HEK293 (cell line): ENCODE data around the gene CAMK2D.

Experiments
- ZNF350 ChIP-seq: fragments of 450-650 bp; formaldehyde crosslinking; IDR thresholded peaks from 2 replicates; pipeline ENCODE4 v1.5.0; 2017; ENCODE audit warnings: missing biosample characterization, mild to moderate bottlenecking, missing genetic modification characterization
- ZNF514 ChIP-seq: fragments of 450-650 bp; formaldehyde crosslinking; IDR thresholded peaks from 2 replicates; pipeline ENCODE4 v1.5.1; 2016; ENCODE audit warnings: missing biosample characterization, missing genetic modification characterization
- ZSCAN18 ChIP-seq: fragments of 450-650 bp; formaldehyde crosslinking; IDR thresholded peaks from 2 replicates; pipeline ENCODE4 v1.5.1; 2016; ENCODE audit warnings: missing biosample characterization, missing genetic modification characterization
- TF ChIP-seq, protein P1 (sequence below): fragments of 450-650 bp; formaldehyde crosslinking; IDR thresholded peaks from 2 replicates; pipeline ENCODE4 v1.5.1; 2016; ENCODE audit warnings: missing biosample characterization, missing genetic modification characterization
- TF ChIP-seq, protein P2 (sequence below): fragments of 450-650 bp; formaldehyde crosslinking; conservative IDR thresholded peaks from 2 replicates; pipeline ENCODE4 v1.5.1; 2016; ENCODE audit warnings: low read depth, missing biosample characterization, missing genetic modification characterization
- TF ChIP-seq, protein P3 (sequence below): fragments of 450-650 bp; IDR thresholded peaks from 2 replicates; pipeline ENCODE4 v1.5.1; 2018; ENCODE audit warnings: missing biosample characterization, mild to moderate bottlenecking, missing genetic modification characterization

DNA sequence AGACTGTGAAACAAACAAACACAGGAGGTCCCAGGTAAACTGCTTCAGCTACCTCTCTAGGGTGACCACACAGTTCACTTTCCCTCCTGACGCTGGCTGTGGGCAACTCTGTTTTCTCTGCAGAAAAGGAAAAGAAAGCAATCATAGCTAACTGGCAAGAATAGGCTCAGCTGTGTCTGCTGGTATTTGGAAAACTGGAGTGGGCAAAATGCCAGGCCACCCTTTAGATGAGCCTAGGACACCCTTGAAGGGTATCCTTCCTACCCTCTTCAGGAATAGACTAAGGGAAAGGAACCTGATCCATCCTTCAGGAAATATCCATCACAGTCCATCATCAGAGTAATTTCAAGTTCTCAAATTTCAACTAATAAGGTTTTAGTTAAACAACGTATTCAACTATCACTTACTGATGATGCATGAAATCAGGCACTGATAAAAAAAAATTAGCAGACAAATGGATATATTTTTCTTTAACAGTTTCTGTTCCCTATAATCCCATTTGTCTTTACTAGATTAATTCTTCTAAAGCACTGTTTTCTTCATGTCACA is 60.9 kb downstream of the CAMK2D start:
- TF ChIP-seq, protein P1, sequence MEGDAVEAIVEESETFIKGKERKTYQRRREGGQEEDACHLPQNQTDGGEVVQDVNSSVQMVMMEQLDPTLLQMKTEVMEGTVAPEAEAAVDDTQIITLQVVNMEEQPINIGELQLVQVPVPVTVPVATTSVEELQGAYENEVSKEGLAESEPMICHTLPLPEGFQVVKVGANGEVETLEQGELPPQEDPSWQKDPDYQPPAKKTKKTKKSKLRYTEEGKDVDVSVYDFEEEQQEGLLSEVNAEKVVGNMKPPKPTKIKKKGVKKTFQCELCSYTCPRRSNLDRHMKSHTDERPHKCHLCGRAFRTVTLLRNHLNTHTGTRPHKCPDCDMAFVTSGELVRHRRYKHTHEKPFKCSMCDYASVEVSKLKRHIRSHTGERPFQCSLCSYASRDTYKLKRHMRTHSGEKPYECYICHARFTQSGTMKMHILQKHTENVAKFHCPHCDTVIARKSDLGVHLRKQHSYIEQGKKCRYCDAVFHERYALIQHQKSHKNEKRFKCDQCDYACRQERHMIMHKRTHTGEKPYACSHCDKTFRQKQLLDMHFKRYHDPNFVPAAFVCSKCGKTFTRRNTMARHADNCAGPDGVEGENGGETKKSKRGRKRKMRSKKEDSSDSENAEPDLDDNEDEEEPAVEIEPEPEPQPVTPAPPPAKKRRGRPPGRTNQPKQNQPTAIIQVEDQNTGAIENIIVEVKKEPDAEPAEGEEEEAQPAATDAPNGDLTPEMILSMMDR (tag by site-specific recombination), result no peak
- TF ChIP-seq, protein P2, sequence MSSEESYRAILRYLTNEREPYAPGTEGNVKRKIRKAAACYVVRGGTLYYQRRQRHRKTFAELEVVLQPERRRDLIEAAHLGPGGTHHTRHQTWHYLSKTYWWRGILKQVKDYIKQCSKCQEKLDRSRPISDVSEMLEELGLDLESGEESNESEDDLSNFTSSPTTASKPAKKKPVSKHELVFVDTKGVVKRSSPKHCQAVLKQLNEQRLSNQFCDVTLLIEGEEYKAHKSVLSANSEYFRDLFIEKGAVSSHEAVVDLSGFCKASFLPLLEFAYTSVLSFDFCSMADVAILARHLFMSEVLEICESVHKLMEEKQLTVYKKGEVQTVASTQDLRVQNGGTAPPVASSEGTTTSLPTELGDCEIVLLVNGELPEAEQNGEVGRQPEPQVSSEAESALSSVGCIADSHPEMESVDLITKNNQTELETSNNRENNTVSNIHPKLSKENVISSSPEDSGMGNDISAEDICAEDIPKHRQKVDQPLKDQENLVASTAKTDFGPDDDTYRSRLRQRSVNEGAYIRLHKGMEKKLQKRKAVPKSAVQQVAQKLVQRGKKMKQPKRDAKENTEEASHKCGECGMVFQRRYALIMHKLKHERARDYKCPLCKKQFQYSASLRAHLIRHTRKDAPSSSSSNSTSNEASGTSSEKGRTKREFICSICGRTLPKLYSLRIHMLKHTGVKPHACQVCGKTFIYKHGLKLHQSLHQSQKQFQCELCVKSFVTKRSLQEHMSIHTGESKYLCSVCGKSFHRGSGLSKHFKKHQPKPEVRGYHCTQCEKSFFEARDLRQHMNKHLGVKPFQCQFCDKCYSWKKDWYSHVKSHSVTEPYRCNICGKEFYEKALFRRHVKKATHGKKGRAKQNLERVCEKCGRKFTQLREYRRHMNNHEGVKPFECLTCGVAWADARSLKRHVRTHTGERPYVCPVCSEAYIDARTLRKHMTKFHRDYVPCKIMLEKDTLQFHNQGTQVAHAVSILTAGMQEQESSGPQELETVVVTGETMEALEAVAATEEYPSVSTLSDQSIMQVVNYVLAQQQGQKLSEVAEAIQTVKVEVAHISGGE (tag by site-specific recombination), result no peak
- no peak for TF ChIP-seq ZSCAN18 (tag by site-specific recombination)
- no peak for TF ChIP-seq ZNF350 (tag by site-specific recombination)
- TF ChIP-seq, protein P3, sequence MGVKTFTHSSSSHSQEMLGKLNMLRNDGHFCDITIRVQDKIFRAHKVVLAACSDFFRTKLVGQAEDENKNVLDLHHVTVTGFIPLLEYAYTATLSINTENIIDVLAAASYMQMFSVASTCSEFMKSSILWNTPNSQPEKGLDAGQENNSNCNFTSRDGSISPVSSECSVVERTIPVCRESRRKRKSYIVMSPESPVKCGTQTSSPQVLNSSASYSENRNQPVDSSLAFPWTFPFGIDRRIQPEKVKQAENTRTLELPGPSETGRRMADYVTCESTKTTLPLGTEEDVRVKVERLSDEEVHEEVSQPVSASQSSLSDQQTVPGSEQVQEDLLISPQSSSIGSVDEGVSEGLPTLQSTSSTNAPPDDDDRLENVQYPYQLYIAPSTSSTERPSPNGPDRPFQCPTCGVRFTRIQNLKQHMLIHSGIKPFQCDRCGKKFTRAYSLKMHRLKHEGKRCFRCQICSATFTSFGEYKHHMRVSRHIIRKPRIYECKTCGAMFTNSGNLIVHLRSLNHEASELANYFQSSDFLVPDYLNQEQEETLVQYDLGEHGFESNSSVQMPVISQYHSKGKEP (tag by site-specific recombination), result no peak
- TF ChIP-seq ZNF514 (tag by site-specific recombination), result no peak
